Iris pigment epithelial cell (primary cell): ENCODE data around the gene LINGO3.

Source experiments
- DNase-seq: peaks from one replicate; pipeline ENCODE4 v3.0.0-alpha.2; 2011; ENCODE audit warnings: low read depth

The LINGO3 gene

DNA sequence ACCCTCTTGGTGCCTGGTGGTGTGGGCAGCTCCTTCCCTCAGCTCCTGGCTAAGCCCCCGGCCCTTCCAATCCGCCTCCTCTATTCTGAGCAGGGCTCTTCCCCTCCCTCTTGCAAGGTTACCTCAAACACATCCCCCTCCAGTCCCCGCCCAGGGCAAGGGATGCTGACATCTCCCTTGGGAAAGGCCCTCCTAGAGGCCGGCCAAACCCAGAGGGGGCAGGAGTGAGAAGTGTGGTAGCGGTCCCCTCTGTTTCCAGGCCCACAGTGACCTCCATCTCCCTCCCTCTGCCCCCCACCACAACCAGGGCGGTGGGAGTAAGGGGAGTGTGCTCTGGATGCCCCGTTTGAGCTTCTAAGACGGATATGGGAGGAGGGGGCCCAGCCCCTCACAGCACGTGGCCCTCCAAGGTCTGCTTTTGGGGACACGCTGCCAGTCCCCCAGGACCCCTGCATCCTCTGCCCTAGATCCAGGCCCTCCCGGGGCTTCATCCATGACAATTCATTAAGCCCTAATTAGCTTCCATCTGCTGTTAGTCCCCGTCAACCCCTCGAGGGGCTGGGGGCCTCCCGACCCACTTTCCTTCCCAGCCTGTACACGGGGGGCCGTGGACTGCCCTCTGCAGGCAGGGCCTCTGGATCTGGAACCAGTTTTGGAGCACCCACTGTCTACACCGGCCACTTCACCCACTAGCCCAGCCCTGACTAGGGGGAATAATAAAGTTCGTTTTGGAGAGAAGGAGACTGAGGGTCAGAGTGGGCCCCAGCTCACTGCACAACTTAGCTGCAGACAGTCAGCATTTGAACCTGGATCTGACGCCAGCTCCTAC lies 2.3 kb downstream of the LINGO3 start:
- DNase-seq = no peak

DNA sequence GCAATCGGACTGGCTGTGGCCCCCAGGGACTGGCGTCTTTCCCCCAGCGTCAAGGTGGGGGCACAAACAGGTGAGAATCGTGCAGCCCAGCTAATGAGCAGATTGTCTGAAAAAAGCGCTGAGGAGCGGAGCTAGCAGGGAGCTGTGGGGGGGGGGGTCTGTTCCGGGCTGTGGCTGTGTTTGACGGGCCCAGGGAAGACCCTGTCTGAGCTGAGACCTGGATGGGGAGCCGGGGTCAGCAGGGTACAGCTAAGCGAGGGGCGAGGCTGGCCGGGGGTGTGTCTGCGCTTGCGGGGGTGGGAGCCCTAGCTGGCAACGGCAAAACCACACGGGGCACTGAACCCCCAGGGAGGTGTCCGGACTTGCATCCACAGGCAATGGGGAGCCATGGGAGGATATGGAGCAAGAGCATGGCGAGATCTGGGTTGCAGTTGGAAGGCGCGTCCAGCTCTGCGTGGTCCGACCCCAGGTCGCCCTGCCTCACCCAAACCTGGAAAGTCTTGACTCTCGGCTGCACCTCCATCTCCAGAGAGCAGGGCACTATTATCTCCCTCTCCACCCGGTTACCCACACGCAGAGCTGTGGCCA lies 4.6 kb downstream of the LINGO3 start:
- no peak for DNase-seq

DNA sequence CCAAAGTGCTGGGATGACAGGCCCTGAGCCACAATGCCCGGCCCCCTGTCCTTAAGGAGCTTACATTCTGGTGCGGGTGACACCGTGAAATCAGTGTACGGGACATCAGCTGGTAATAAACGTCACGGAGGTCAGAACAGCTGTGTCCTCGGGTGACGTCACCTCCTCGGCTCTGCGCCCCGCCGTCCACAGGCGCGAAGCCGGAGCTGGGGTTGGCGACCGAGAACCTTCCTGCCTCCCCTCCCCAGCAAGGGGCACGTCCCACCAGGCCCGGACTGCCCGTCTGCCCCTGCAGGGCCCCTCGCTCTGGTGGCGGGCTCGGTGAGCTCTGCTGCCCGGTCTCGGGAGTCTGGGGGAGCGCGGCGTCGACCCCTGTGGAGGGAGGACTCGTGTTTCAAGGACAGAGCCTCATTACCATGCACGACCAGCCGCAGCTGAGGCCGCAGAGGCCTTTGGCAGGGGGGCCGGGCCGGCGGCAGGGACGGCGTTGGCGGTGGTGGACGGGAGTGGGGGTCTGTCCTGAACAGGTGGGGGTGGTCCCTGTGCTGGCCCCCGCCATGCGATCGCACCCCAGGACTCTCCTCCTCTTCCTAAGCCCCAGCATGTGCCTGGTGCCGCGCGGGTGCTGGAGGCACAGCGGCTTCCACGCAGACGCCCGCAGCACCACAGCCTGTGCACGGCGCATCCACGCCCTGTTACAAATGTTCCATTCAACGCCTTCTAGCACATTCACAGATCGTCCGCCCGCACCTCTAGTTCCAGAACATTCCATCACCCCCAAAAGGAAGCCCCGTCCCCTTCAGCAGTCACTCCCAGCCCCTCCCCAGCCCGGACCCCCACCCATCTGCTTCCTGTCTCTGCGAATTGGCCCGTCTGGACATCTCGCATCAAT lies 5.4 kb downstream of the LINGO3 start:
- peak; percentile 37 for DNase-seq

DNA sequence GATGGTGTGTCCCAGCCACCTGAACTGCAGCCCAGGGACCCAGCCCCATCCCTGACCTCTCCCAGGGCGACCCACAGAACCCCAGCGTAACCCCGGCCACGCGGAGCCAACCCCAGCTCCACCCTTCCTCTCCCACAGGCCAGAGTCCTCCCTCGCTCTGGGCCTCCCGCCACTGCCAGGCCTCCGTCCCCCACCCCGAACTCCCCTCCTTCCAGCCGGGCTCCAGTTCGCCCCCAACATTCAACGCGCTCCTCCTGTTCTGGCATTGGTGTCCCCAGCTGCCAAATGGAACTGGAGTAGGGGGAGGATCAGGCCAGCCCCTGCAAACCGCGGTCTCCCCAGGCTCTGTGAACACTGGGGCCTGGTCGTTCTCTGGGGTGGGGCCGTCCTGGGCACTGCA lies 7.4 kb downstream of the LINGO3 start:
- DNase-seq = no peak

DNA sequence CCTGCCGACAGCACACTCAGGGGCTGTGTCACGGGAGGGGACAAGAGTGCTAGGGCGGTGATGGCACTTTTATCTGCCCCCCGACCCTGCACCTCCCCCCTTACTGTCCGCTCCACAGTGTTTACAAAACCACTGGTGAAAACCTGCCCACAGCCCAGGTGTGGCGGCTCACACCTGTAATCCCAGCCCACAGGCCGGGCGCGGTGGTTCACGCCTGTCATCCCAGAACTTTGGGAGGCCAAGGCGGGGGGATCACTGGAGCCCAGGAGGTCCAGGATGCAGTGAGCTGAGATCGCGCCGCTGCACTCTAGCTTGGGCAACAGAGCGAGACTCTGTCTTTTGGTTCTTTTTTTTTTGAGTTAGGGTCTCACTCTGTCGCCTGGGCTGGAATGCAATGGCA lies 11.8 kb downstream of the LINGO3 start:
- DNase-seq = no peak

DNA sequence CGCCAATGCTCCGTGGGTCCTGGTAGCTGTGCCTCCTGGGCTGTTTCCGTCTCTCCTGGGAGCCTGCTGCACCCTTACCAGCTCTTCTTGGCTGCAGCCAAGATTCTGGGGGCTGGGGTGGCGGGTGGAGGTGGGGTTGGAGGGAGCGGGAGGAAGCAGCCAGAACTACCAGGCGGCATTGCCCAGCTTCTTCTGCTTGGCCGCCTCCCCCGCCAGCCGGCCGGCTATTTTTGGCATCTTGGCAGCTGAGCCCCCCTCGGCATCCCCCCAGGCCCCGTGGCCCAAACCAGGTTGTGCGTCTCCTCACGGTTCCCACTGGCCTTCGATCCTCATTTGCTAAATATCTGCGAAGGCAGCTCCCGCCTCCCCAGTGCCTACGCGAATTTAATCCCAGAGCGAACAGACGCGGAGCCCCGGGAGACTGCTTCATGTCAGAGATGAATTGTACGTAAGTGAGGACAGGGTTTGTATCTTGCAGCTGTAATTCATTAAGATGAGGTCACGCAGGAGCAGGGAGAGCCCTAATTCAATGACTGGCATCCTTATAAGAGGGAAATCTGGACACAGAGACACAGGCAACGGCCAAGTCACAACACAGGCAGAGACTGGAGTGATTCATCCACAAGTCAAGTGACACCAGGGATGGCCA lies 13.1 kb downstream of the LINGO3 start:
- DNase-seq = no peak

DNA sequence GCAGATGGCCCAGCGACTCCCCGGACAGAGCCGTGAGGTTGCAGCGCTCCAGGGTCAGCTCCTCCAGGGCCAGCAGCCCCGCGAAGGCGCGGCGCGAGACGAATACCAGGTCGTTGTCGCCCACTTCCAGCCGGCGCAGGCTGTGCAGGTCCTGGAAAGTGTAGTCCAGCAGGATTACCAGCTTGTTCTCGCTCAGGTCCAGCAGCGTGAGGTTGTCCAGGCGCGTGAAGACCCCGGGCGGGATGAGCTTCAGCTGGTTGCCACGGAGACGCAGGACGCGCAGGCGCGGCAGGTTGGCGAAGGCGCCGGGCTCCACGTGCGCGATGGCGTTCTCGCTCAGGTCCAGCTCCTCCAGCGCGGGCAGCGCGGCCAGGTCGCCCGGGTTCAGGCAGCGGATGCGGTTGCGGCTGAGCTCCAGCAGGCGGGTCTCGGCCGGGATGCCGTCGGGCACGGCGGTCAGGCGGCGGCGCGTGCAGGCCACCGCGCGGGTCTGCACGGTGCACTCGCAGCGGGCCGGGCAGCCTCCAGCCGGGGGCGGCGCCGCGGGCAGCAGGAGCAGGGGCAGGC lies 16.7 kb downstream of the LINGO3 start:
- no peak for DNase-seq

DNA sequence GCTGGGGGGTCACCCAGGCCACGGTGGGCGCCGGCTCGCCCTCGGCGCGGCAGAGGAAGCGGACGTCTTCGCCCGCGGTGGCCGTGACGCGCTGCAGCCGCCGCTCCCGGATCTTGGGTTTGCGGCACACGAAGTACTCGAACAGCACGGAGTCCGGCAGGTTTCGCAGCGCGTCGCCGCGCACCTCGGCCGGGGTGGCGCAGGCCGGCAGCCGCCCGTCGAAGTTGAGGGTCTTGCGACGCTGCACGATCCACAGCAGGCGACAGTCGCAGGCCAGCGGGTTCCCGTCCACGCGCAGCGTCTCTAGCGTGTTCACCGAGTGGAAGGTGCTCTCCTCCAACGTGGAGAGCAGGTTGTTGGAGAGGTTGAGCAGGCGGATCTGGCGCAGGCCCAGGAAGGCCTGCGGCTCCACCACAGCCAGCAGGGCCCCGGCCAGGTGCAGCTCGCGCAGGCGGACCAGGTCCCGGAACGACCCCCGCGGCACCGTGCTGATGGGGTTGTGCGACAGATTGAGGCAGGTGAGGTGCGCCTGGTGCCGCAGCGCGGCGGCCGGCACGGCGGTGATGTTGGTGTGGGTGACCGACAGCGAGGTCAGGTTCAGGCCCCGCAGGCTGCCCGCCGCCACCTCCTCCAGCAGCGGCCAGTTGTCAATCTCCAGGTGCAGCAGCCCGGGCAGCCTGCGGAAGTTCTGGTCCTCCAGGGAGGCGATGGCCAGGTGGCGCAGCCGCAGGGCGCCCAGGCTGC lies 17.3 kb downstream of the LINGO3 start:
- DNase-seq = no peak

DNA sequence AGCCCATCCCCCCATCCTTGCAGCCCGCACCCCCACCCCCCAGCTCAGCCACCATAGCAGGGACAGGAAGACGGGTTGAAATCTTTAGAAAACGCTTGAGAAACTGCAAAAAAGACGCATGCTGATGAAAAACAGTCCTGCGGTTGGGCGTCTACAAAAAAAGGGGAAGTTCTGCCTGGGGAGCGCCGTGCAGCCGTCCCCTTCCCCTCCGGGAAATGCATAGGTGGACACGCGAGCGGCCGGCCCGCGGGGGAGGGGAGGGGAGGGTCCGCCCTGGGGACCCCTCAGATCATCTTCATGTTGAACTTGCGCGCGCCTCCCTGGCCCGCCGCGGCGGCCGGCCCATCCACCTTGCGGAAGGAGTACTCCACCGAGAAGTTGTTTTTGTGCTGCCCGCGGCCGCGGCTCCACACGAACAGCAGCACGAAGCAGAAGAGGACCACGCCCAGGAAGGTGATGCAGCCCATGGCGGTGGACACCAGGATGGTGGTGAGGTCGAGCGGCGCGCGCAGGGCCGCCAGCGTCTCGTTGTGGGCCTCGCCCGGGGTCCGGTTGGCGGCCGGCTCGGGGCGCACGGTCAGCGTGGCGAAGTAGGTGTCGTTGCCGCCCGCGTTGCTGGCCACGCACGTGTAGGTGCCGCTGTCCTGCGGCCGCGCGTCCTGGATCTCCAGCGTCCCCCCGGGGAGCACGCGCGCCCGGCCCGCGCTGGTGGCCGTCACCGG lies 18.1 kb downstream of the LINGO3 start:
- DNase-seq = no peak

DNA sequence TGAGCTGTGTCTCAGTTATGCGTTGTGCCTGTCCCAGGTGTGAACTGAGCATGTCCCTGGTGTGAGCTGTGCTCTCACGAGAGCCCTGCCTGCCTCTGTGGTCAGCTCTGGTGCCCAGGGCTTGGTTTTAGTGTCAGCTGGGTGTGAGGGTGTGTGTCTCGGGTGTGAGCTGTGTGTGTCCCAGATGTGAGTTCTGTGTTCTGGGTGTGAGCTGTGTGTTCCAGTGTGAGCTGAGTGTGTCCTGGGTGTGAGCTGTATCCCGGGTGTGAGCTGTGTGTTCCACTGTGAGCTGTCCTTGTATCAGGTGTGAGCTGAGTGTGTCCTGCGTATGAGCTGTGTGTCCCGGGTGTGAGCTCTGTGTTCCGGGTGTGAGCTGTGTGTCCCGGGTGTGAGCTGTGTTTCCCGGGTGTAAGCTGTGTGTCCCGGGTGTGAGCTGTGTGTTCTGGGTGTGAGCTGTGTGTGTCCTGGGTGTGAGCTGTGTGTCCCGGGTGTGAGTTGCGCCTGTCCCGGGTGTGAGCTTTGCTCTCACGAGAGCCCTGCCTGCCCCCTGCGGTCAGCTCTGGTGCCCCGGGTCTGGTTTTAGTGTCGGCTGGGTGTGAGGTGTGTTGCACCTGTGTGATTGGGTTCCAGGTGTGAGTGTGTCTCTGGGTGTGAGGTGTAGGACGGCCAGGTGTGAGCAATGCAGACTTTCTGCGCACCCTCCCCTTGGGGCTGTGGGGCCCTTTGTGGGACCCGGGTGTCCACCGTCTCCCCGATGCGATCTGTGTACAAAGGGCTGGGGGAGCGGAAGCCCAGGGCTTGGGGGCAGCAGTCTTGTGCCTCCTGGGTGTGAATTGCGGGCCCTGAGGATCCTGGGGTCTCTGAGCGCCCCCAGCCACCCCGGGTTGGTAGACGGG lies 18.9 kb downstream of the LINGO3 start:
- DNase-seq = no peak

DNA sequence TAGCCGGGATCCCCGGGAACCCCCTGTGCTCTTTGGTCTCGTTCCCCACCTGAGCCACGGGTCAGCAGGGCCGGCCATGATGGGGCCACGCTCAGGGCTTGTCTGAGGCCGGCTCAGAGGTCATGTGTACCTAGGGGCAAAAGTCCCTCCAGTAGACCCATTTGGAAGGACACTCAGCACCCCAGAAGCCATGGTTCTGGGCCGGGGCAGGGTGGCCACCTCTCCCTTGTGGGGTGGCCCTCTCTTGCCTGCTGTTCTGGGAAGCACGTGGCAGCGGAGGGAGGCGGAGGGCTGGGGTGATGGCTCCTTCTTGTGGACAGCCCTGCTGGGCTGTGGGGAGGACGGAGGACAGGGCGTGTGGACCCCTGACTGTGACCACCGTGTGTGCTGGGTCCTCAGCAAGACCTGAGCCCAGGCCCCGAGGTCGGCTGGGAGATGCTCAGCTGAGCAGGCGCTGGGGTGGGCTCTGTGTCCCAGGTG lies 19.6 kb downstream of the LINGO3 start:
- no peak for DNase-seq

DNA sequence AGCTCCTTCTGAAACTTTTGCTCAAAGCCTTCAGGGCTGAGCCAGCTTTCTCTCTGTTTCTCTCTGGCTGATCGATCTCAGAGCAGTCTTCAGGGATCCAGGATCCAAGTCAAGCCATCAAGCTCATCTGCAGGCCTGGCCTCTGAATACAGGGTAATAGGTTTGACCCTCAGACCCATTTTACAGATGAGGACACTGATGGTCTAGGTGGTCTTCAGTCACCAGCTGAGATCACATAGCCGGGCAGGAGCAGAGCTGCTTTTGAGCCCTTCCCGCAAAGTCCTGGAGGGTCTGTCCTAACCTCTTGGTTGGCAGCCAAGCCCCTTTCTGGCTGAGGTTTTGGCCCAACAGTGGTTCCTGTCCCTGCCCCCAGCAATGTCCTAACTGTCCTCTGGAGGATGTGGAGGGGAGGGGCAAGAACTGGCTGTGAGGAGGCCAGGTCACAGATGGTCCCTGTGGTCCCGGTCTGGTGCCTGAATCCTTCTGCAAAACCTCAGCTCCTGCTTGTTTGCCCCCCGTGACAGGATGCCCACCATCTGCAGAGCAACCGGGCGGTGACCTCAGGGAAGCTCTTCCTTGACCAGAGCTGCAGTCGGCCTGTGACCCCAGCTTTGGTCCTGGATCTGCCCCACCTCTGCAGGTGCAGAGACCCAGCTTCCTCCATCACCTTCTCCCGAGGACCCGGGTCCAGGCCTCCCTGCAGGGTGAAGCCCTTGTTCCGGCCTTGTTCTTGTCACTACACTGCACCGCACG lies 20.2 kb downstream of the LINGO3 start:
- no peak for DNase-seq

DNA sequence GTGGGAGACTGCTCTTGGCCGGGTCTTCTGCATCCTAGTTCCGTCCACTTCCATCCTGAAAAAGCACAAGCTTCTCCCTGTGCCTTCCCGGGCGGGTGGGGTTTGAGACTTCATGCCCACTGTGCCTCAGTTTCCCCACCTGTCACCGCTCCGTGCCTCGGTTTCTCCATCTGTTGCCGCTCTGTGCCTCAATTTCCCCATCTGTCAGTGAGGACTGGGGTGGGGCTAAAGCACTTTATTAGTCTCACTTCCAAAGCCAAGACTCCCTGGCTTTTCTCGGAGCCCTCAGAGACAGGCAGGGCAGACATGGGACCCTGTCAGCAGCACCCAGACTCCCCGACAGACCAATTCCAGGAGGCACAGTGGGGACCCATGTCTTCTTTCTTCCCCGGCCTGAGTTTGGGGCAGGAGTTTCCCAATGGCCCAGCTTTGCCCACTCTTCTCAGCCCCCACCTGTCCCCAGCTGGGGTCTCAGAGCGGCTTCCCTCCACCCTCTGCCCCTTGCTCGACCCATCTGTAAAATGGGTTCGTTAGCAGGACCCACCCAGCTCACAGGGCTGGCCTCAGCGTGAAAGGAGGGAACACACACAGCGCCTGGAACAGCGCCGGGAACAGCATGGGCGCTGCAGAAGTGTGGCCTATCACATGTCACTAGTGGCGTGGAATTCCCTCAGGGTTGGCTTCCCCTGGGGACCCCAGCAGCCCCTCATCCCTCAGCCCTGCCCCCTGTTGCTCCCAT lies 21.4 kb downstream of the LINGO3 start:
- no peak for DNase-seq

DNA sequence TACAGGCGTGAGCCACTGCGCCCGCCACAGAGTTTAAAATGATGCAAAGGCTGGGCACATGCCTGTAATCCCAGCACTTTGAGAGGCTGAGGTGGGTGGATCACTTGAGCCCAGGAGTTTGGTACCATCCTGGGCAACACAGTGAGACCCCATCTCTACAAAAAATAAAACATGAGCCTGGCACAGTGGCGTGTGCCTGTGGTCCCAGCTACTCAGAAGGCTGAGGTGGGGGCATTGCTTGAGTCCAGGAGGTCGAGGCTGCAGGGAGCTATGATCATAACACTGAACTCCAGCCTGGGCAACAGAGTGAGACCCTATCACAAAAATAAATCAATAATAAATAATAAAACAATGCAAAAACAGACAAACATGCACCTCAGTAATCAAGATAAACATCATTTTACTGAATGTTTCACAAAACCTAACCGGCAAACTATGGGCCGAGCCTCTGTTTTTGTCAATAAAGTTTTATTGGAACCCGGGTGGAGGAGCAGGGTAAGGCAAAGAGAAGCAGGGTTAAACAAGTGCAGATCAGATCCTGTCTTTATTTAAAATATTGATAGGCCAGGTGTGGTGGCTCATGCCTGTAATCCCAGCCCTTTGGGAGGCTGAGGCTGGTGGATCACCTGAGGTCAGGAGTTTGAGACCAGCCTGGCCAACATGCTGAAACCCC lies 24.0 kb downstream of the LINGO3 start:
- no peak for DNase-seq

DNA sequence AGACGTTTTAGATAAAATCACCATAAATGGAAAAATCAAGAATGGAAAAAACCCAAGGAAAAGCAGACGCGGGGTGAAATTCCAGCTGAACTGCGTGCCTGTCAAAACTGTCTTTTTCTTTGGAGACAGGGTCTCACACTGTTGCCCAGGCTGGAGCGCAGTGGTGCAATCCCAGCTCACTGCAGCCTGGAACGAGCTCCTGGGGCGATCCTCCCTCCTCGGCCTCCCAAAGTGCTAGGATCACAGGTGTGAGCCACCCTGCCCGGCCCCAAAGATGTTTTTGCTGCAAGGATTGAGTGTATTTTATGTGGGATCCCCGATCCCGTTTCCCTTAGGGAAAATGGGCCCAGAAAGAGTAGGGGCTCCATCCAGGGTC lies 25.1 kb downstream of the LINGO3 start:
- no peak for DNase-seq

DNA sequence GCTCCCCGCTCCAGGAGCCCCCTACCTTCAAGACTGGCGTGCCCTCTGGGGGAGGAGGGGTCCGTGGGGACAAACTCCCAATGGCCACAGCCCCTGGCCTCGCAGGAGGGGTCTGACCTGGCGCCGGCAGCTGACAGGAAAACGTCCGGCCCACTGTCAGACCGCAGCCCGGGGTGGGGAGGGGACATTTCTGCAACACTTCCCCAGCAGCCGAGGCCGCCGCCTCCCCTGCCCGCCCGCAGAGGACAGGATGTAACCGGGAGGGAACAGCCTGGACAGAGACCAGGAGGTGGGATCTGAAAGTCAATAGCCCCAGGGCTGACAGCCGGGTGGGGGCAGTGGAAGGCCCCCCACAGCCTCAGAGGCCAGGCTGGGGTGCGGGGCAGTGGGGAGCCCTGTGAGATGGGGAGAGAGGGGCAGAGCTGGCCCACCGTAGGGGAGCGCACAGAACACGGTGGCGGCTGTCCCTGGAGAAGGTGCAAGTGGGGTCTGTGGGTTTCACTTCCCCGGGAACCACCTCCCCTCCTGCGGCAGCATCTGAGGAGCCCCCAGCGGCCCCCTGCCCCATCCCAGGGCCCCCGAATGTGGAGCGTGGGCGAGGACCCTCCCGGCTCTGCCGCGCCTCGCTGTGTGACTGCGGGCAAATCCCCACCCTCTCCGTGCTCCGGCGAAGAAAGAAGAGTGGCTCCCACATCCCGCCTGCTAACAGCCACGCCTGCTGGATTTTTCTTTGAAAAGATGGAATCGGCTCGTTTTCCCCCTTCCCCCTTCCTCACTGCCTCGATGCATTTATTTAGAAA lies 25.7 kb downstream of the LINGO3 start, which contains the start of gene PEAK3:
PEAK3 (minus strand) TSS at position 114 of the 800 bp plus-strand sequence. CDS start 1,244 bp downstream, outside the sequence.
- DNase-seq = peak; percentile 53
